Activated CD4-positive, alpha-beta T cell treated with anti-CD3 and anti-CD28 coated beads, Interleukin-2, amount 10 ng/mL, durations not matched to agents 24 days and 14 days (primary cell): Measurements from ENCODE around the gene FAM76B. TPM values are rescaled to one million over a fixed set of nuclear protein-coding genes. Genes with fewer than 3 reads are reported as not detected.
A peak's percentile ranks its signal among the peaks of the same experiment; 100 is the strongest.

Experiments used
- DNase-seq: peaks from one replicate; pipeline ENCODE4 v3.0.0; 2022
- H3K27ac Mint-ChIP-seq: one replicate; pipeline ENCODE4 v1.8.0; 2022; ENCODE audit warnings: mild to moderate bottlenecking, mixed read lengths
- H3K27me3 Mint-ChIP-seq: one replicate; pipeline ENCODE4 v1.8.0; 2022; ENCODE audit warnings: mixed read lengths
- H3K36me3 Mint-ChIP-seq: one replicate; pipeline ENCODE4 v1.8.0; 2022; ENCODE audit warnings: low read depth, mild to moderate bottlenecking, mixed read lengths
- H3K4me1 Mint-ChIP-seq: one replicate; pipeline ENCODE4 v1.8.0; 2021; ENCODE audit warnings: mixed read lengths
- H3K4me3 Mint-ChIP-seq: one replicate; pipeline ENCODE4 v1.8.0; 2022; ENCODE audit warnings: mild to moderate bottlenecking, moderate library complexity, mixed read lengths
- H3K9me3 Mint-ChIP-seq: one replicate; pipeline ENCODE4 v1.8.0; 2021; ENCODE audit warnings: mixed read lengths
- intact Hi-C: fragments of 100-400 bp; cut with micrococcal nuclease; formaldehyde crosslinking; loops from one replicate; pipeline ENCODE4 v1.15.1; 2023
- total RNA-seq: library from RNA; stranded (reverse); gene quantifications from 2 replicates; pipeline ENCODE4 v1.2.3, GENCODE V29; 2022

The FAM76B gene
- total RNA-seq, 1 donor from 2014 or later, result 43.0 TPM

GRCh38 chr11:95803973-95804372 lies 14.4 kb upstream of the FAM76B start:
- Mint-ChIP-seq H3K36me3 (peaks cover 69% of the 10 kb centered on the region), H3K27me3 (no peaks in the 10 kb centered on the region), H3K4me1 (peaks cover 15% of the 10 kb centered on the region), H3K9me3 (peaks cover 17% of the 10 kb centered on the region), H3K4me3 (no peak overlapping the region), H3K27ac (no peak overlapping the region)
- DNase-seq, result no peak
- intact Hi-C loops, result no loop called here

GRCh38 chr11:95802806-95803205 lies 13.2 kb upstream of the FAM76B start:
- H3K27ac Mint-ChIP-seq, result peak overlapping the region; percentile 11
- H3K9me3 Mint-ChIP-seq, result peaks cover 7% of the 10 kb centered on the region
- H3K36me3 Mint-ChIP-seq, result peaks cover 62% of the 10 kb centered on the region
- DNase-seq, result no peak
- H3K4me3 Mint-ChIP-seq, result no peak overlapping the region
- peaks cover 15% of the 10 kb centered on the region for H3K4me1 Mint-ChIP-seq
- intact Hi-C loops, result no loop called here
- H3K27me3 Mint-ChIP-seq, result no peaks in the 10 kb centered on the region

GRCh38 chr11:95800438-95800837 lies 10.9 kb upstream of the FAM76B start:
- no peaks in the 10 kb centered on the region for H3K9me3 Mint-ChIP-seq
- H3K27ac Mint-ChIP-seq, result no peak overlapping the region
- intact Hi-C loops, result no loop called here
- no peak overlapping the region for H3K4me3 Mint-ChIP-seq
- H3K36me3 Mint-ChIP-seq, result peaks cover 46% of the 10 kb centered on the region
- no peak for DNase-seq
- H3K27me3 Mint-ChIP-seq, result no peaks in the 10 kb centered on the region
- H3K4me1 Mint-ChIP-seq, result peaks cover 20% of the 10 kb centered on the region

- no peak overlapping the region for H3K27ac Mint-ChIP-seq
- intact Hi-C loops, result loop anchor here (2.0 kb wide), 1 partner anchor 17 kb away; no protein-coding TSS in a partner anchor
- H3K4me1 Mint-ChIP-seq, result peaks cover 18% of the 10 kb centered on the region
- H3K9me3 Mint-ChIP-seq, result no peaks in the 10 kb centered on the region
- H3K36me3 Mint-ChIP-seq, result peaks cover 44% of the 10 kb centered on the region
- no peaks in the 10 kb centered on the region for H3K27me3 Mint-ChIP-seq
- DNase-seq, result no peak
- H3K4me3 Mint-ChIP-seq, result no peak overlapping the region
Measured at GRCh38 chr11:95799546-95799945, 10.0 kb upstream of the FAM76B start.

GRCh38 chr11:95796501-95796900 lies 6.9 kb upstream of the FAM76B start:
- Mint-ChIP-seq H3K9me3 (no peaks in the 10 kb centered on the region), H3K27ac (no peak overlapping the region), H3K4me1 (peaks cover 39% of the 10 kb centered on the region), H3K27me3 (no peaks in the 10 kb centered on the region), H3K4me3 (no peak overlapping the region), H3K36me3 (peaks cover 42% of the 10 kb centered on the region)
- DNase-seq, result no peak
- intact Hi-C loops, result no loop called here

- no peak for DNase-seq
- intact Hi-C loops, result no loop called here
- Mint-ChIP-seq H3K9me3 (no peaks in the 10 kb centered on the region), H3K36me3 (peaks cover 40% of the 10 kb centered on the region), H3K27ac (no peak overlapping the region), H3K27me3 (no peaks in the 10 kb centered on the region), H3K4me3 (no peak overlapping the region), H3K4me1 (peaks cover 40% of the 10 kb centered on the region)
Measured at GRCh38 chr11:95795627-95796295, 6.2 kb upstream of the FAM76B start.

GRCh38 chr11:95794086-95794485 lies 4.5 kb upstream of the FAM76B start:
- Mint-ChIP-seq H3K36me3 (peaks cover 30% of the 10 kb centered on the region), H3K9me3 (no peaks in the 10 kb centered on the region), H3K4me1 (peaks cover 34% of the 10 kb centered on the region), H3K27ac (no peak overlapping the region), H3K27me3 (no peaks in the 10 kb centered on the region), H3K4me3 (no peak overlapping the region)
- intact Hi-C loops, result no loop called here
- no peak for DNase-seq

GRCh38 chr11:95793116-95793515 lies 3.5 kb upstream of the FAM76B start:
- no peak overlapping the region for H3K27ac Mint-ChIP-seq
- H3K9me3 Mint-ChIP-seq, result no peaks in the 10 kb centered on the region
- no peaks in the 10 kb centered on the region for H3K27me3 Mint-ChIP-seq
- intact Hi-C loops, result no loop called here
- H3K36me3 Mint-ChIP-seq, result peaks cover 33% of the 10 kb centered on the region
- H3K4me3 Mint-ChIP-seq, result peak overlapping the region; percentile 39
- peaks cover 38% of the 10 kb centered on the region for H3K4me1 Mint-ChIP-seq
- DNase-seq, result no peak

GRCh38 chr11:95792700-95793099 lies 3.1 kb upstream of the FAM76B start:
- Mint-ChIP-seq H3K9me3 (no peaks in the 10 kb centered on the region), H3K4me3 (peak overlapping the region; percentile 39), H3K27ac (no peak overlapping the region), H3K4me1 (peaks cover 42% of the 10 kb centered on the region), H3K36me3 (peaks cover 37% of the 10 kb centered on the region), H3K27me3 (no peaks in the 10 kb centered on the region)
- DNase-seq, result no peak
- intact Hi-C loops, result no loop called here

- DNase-seq, result no peak
- Mint-ChIP-seq H3K36me3 (peaks cover 39% of the 10 kb centered on the region), H3K27ac (no peak overlapping the region), H3K4me3 (peak overlapping the region; percentile 98), H3K27me3 (no peaks in the 10 kb centered on the region), H3K4me1 (peaks cover 42% of the 10 kb centered on the region), H3K9me3 (no peaks in the 10 kb centered on the region)
- intact Hi-C loops, result no loop called here
Measured at GRCh38 chr11:95792200-95792599, 2.6 kb upstream of the FAM76B start.

- Mint-ChIP-seq H3K4me1 (peaks cover 41% of the 10 kb centered on the region), H3K4me3 (peak overlapping the region; percentile 98), H3K9me3 (no peaks in the 10 kb centered on the region), H3K27me3 (no peaks in the 10 kb centered on the region), H3K36me3 (peaks cover 43% of the 10 kb centered on the region), H3K27ac (peak overlapping the region; percentile 100)
- intact Hi-C loops, result loop anchor here (2.0 kb wide), 4 partner anchors 221 to 703 kb away; partner anchors contain the start of gene ENDOD1
- DNase-seq, result no peak
Measured at GRCh38 chr11:95791709-95792033, 2.1 kb upstream of the FAM76B start.

GRCh38 chr11:95790933-95791708 lies 1.5 kb upstream of the FAM76B start:
- no peaks in the 10 kb centered on the region for H3K9me3 Mint-ChIP-seq
- H3K4me3 Mint-ChIP-seq, result peak overlapping the region; percentile 98
- peak overlapping the region; percentile 100 for H3K27ac Mint-ChIP-seq
- DNase-seq, result peak; percentile 87
- peaks cover 46% of the 10 kb centered on the region for H3K36me3 Mint-ChIP-seq
- intact Hi-C loops, result loop anchor here (1.0 to 2.0 kb wide), 5 partner anchors 76 to 702 kb away; partner anchors contain the start of gene ENDOD1
- peaks cover 41% of the 10 kb centered on the region for H3K4me1 Mint-ChIP-seq
- H3K27me3 Mint-ChIP-seq, result no peaks in the 10 kb centered on the region

- peak; percentile 98 for DNase-seq
- H3K9me3 Mint-ChIP-seq, result no peaks in the 10 kb centered on the region
- H3K36me3 Mint-ChIP-seq, result peaks cover 51% of the 10 kb centered on the region
- H3K4me1 Mint-ChIP-seq, result peaks cover 45% of the 10 kb centered on the region
- H3K27ac Mint-ChIP-seq, result peak within 1 kb of the TSS; percentile 100
- H3K4me3 Mint-ChIP-seq, result peak within 1 kb of the TSS; percentile 98
- no peaks in the 10 kb centered on the region for H3K27me3 Mint-ChIP-seq
- intact Hi-C loops, result loop anchor here (1.0 to 2.0 kb wide), 5 partner anchors 75 to 702 kb away; partner anchors contain the start of gene ENDOD1
Measured at GRCh38 chr11:95790123-95790932, 746 bp upstream of the FAM76B start, which contains the start of gene CEP57. Gene CEP57 (plus strand): TSS chr11:95790498. CDS start chr11:95790699, 201 bp downstream.
